Nucleus accumbens (tissue), 56 donors: ENCODE measurements around the gene UCP3.
A peak's percentile ranks its signal among the peaks of the same experiment; 100 is the strongest.
"Not testable (repeated sequence)": the region's sequence is repeated elsewhere in the genome, so short reads cannot be mapped to it uniquely, and the experiment has no call there.

Experiments
- DNase-seq, 56 donors: peaks; one replicate each; lab custom pipeline; 2025; lab: John Stamatoyannopoulos, UW

Gene UCP3

GRCh38 chr11:74004046-74004695, 4.7 kb downstream of the UCP3 start:
- no peak for DNase-seq

- no peak for DNase-seq
Observed at GRCh38 chr11:74002832-74003231, 6.1 kb downstream of the UCP3 start.

DNA sequence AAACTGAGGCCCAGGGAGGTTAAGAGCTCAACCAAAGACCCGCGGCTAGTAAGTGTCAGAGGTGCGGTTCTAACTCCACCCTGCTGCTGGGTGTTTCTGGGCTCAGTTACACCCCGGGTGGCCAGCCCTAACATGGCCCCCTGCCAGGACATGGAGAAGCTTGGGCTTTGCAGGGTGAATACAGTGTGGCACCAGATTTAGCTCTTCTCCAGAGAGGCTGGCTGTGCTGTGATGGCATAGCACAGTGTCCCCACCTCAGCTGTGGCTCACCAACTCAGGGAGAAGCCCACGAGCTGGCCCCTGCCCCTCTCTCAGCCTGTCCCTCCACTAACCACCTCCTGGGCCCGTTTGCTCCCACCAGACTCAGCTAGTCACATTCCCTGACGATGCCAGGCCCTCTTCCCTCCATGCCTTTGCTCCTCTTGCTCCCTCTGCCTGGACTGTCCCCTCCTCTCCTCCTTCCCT, 7.0 kb downstream of the UCP3 start:
- DNase-seq: no peak

- peak in 6 of 56 donors; percentile 5 to 31 (median 16) for DNase-seq
Observed at GRCh38 chr11:74000307-74001133, 8.4 kb downstream of the UCP3 start.

DNA sequence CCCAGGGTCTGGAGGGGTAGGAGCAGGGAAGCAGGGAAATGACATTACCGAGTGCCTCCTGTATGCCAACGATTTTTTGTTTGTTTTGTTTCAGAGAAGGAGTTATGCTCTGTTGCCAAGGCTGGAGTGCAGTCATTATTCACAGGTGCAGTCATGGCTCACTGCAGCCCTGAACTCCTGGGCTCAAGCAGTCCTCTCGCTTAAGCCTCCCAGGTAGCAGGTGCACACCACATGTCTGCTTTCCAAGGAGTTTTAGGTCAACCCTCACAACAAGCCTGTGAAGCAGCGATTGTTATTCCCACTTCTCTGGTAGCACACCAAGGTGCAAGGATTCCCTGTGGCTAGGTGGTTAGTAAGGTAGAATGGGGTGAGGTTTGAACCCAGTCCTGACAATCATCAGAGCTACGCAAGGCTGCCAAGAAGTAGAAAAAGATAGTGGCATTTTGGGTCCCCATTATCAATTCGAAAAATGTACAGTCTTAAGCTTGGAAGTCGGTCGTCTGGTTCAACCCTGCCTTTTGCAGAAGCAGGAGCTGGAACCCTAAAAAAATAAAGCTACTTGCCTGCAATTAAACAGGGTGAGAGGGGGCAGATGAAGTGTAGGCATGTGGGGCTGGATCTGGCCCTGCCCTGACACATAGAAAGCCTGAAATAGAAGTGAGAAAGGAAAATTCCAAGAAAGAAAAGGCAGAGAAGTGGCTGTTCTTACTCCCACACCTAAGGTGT, 9.1 kb downstream of the UCP3 start:
- peak in 20 of 56 donors; percentile 10 to 68 (median 30) for DNase-seq

- DNase-seq: no peak
Observed at GRCh38 chr11:73998846-73999575, 9.9 kb downstream of the UCP3 start.

DNA sequence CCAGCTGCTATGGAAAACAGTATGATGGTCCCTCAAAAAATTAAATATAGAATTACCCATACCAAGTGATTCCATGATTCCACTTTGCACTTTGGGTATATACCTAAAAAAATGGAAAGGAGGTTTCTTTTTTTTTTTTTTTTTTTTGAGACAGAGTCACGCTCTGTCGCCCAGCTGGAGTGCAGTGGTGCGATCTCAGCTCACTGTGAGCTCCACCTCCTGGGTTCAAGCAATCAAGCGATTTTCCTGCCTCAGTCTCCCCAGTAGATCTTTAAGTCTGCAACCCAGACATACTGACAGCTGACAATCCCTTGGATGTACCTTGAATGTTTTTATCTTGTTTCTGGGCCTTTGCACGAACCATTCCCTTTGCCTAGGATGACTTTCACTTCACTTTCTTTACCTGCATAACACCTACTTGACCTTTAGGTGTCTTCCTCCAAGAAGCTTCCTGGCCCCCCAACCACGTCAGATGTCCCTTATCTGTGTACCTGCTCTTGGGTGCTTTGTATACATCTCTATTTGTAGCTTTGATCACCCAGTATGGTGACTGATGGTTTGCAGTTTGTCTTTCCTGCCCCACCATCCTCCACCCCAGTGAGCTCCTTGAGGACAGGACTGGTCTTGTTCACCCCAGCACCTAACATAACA, 11.6 kb downstream of the UCP3 start:
- no peak for DNase-seq

- DNase-seq: no peak
Observed at GRCh38 chr11:73996161-73996747, 12.6 kb downstream of the UCP3 start.

DNA sequence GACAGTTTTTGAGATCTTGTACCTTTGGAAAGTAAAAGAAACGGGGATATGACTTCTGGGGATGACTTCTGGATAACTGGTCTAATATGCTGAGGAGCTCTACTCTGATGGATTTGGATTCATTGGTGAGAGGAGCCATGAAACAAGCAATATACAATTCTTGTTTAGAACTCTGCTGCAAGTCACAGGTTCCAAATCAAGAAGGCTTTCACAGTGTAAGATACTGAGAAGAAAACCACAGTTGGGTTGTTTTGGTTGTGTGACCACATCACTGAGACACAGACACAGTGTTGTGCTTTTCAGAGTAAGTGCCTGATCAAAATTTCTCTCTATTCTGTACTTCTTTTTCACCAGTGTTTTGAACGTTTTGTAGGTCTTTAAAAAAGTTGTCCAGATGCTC, 13.2 kb downstream of the UCP3 start:
- DNase-seq: no peak

GRCh38 chr11:73995247-73995646, 13.6 kb downstream of the UCP3 start:
- DNase-seq: no peak

DNA sequence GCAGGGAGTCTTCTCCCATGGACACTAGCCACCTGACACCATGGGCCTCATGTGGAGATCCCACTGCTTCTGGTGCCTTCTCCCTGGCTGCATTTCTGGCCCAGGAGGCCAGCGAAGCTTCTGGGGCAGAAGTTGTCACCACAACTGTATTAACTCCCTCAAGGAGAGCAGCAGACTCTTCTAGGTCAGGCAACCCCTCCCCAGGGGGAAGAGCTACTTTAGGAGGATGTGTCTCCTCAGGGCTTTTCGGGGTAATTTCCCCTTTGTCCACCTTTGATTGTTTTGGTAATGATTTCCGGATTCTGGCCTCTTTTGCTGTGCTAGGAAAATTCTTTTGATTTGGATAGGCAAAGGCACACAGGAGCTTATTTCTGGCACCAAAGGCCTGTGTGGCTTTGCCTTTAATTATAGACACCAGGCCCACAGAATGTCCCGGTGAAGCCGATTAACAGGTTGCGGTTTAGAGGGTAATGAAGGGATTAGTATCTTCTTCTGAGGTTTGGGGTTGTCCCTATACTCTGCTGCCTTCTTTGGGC, 17.3 kb downstream of the UCP3 start:
- DNase-seq: no peak

- DNase-seq: no peak
Observed at GRCh38 chr11:73990730-73991129, 18.2 kb downstream of the UCP3 start.

DNA sequence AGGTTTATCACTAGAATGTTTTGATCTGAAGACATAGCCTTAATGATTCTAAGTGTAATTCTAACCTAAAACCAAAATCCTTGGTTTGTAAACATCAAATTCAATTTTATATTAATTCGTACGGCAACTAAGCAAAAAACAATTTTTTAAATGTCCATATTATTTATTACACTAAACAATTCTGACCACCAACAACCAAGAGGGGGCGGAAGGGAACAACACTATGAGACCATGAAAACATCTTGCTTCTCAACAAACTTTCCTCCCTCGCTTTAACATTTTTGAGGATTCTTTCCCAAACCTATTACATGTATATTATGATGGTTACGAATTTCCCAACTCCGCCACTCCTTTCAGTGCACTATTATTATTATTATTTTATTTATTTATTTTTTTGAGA, 19.7 kb downstream of the UCP3 start:
- DNase-seq: no peak

- DNase-seq: no peak
Observed at GRCh38 chr11:73988227-73988626, 20.7 kb downstream of the UCP3 start.

- DNase-seq: not testable (repeated sequence)
Observed at GRCh38 chr11:73985661-73986060, 23.2 kb downstream of the UCP3 start.

DNA sequence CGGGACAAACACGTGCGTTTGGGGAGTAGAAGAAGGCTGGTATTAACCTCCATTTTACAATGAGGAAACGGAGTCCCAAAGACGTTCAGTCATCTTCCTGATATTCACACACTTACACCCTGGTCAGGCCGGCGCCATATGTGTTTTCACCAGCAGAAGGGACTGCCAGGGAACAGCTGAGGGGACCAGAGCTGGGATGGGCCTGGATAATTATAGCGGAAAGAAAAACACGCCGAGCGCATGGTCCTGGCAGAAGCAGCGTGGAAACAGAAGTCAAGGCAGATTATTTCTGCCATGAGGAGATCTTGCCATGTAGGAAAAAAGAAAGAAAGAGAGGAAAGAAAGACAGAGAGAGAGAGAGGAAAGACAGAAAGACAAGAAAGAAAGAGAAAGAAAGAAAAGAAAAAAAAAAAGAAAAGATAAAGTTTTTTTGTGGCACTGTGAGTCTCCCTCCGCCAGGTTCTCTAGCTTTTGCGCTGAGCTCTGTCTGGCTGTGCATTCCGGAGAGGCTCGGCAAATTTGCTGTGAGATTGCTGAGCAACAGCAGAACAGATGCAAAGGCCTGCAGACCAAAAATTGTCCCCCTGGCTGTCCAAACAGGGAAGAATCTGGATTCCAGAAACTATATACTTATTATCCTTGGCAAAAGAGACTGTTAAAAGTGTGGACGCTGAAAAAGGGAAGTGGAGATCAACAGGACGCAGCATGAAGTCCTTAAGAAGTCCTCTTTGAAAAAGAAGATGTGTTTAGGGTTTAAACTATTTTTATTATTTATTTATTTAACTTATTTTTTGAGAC, 24.9 kb downstream of the UCP3 start:
- DNase-seq: no peak

DNA sequence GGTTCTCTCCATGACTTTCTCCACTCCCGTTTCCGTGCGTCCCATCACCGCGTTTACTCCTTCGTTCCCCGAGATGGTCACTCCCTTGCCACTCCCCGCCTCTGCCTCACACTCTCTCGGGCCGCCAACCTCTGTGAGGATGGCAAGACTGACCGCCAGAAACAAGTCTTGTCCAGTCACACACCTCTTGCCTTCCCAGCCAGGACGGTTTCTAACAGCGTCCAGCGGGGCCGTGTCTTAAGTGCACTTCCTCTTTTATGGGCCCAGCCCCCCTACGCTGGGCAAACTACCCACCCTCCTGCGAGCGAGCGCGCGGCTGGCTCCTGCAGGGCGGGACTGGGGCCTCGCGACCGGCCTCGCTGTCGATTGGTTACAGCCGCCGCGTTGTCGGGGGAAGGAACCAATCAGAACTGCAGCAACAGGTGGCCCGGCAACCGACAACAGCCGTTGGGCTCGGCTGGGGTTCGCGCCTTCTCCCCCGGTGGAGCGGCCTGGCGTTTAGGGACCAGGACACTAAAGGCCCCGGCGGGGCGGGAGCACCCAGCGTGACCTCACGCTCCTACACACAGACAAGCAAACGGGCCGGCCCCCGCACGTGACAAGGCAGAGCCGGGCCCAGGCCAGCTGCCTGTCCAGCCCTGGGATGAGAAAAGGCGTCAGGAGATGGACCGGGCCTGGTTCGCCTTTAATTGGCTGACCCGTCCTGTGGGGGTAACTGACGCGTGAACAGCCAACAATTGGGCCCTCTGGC, 25.7 kb downstream of the UCP3 start:
- peak; percentile 38 to 96 (median 89) for DNase-seq

DNA sequence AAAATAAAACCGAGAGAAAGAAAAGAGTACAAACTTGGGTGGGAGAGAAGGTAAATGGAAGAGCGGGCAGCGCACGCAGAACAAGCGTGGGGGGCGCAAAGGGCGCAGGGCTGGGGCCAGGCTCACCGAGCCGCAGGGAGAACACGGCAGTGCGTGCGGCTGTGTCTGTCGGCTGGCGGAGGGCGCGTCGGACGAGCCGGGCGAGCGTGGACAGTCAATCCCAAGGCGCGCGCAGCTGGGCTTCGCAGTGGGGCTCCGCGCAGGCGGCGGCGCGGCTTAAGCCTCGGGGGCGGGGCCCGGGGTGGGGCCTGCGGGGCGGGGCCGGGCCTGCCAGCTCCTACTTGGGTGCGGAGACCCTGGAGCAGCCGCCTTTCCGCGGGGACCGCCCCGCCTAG, 26.3 kb downstream of the UCP3 start, which contains the start of gene UCP2:
UCP2 (minus strand) TSS at position 249 of the 395 bp plus-strand sequence. CDS start 4,465 bp downstream, outside the sequence.
- peak in 53 of 56 donors; percentile 37 to 93 (median 76) for DNase-seq
